Liver (tissue), 9 donors: ENCODE measurements around the gene HHAT. TPM values are rescaled to one million over a fixed set of nuclear protein-coding genes. Genes with fewer than 3 reads are reported as not detected.

Experiments used
- DNase-seq: peaks from one replicate; pipeline ENCODE4 v3.0.0-alpha.2; 2017; ENCODE audit warnings: low spot score
- H3K27ac ChIP-seq, 2 donors: one replicate each; pipeline ENCODE4 v1.7.0; 2013; ENCODE audit warnings: inconsistent platforms in 2 of 2, low read length in 2 of 2, control low read depth in 1 of 2, low read depth in 1 of 2, mild to moderate bottlenecking in 1 of 2
- H3K27me3 ChIP-seq, 4 donors: one replicate each; pipeline versions ENCODE4 v1.6.1 to v1.7.0; 2013; ENCODE audit warnings: low read length in 3 of 4, inconsistent platforms in 1 of 4, mild to moderate bottlenecking in 1 of 4, moderate library complexity in 1 of 4; ENCODE audit not compliant: control insufficient read depth in 4 of 4, insufficient read depth in 4 of 4
- H3K36me3 ChIP-seq, 4 donors: one replicate each; pipeline versions ENCODE4 v1.6.1 to v1.7.0; 2013; ENCODE audit warnings: low read length in 3 of 4, mild to moderate bottlenecking in 3 of 4, low read depth in 1 of 4, moderate library complexity in 1 of 4; ENCODE audit not compliant: control insufficient read depth in 4 of 4, insufficient read depth in 3 of 4
- H3K4me1 ChIP-seq, 4 donors: one replicate each; pipeline versions ENCODE4 v1.6.1 to v1.7.0; 2013; ENCODE audit warnings: low read length in 3 of 4, mild to moderate bottlenecking in 3 of 4, moderate library complexity in 1 of 4; ENCODE audit not compliant: control insufficient read depth in 4 of 4, insufficient read depth in 4 of 4
- H3K4me3 ChIP-seq, 3 donors: one replicate each; pipeline versions ENCODE4 v1.6.1 to v1.7.0; 2013; ENCODE audit warnings: low read length in 3 of 3, control low read depth in 1 of 3, low read depth in 1 of 3, mild to moderate bottlenecking in 1 of 3
- H3K9ac ChIP-seq, 2 donors: one replicate each; pipeline ENCODE4 v1.7.0; 2013; ENCODE audit warnings: low read length in 2 of 2, mild to moderate bottlenecking in 2 of 2, moderate library complexity in 2 of 2, control low read depth in 1 of 2, low read depth in 1 of 2
- H3K9me3 ChIP-seq, 4 donors: one replicate each; pipeline versions ENCODE4 v1.6.1 to v1.7.0; 2013; ENCODE audit warnings: low read length in 3 of 4; ENCODE audit not compliant: control insufficient read depth in 4 of 4
- EGR1 ChIP-seq, 2 donors: IDR thresholded peaks; 2 replicates each; pipeline ENCODE4 v1.6.1; 2016 to 2018; ENCODE audit warnings: antibody characterized with exemption in 2 of 2, low read depth in 2 of 2
- FOXA1 ChIP-seq: IDR thresholded peaks from 2 replicates; pipeline ENCODE4 v1.6.1; 2016; ENCODE audit warnings: antibody characterized with exemption
- FOXA2 ChIP-seq: IDR thresholded peaks from 2 replicates; pipeline ENCODE4 v1.6.1; 2016; ENCODE audit warnings: antibody characterized with exemption
- GABPA ChIP-seq, 2 donors: IDR thresholded peaks in 1 of 2; conservative IDR thresholded peaks in 1 of 2; 2 replicates each; pipeline ENCODE4 v1.6.1; 2016; ENCODE audit warnings: antibody characterized with exemption in 2 of 2, mild to moderate bottlenecking in 1 of 2, moderate library complexity in 1 of 2
- HNF4A ChIP-seq, 2 donors: conservative IDR thresholded peaks; 2 replicates each; pipeline ENCODE4 v1.6.1; 2016; ENCODE audit warnings: antibody characterized with exemption in 2 of 2, mild to moderate bottlenecking in 2 of 2
- HNF4G ChIP-seq: IDR thresholded peaks from 2 replicates; pipeline ENCODE4 v1.6.1; 2016; ENCODE audit warnings: antibody characterized with exemption
- JUND ChIP-seq, 2 donors: IDR thresholded peaks; 2 replicates each; pipeline ENCODE4 v1.6.1; 2016; ENCODE audit warnings: antibody characterized with exemption in 2 of 2
- NR2F2 ChIP-seq: IDR thresholded peaks from 2 replicates; pipeline ENCODE4 v1.6.1; 2016; ENCODE audit warnings: antibody characterized with exemption
- RAD21 ChIP-seq, 2 donors: IDR thresholded peaks; 2 replicates each; pipeline ENCODE4 v1.6.1; 2016; ENCODE audit warnings: antibody characterized with exemption in 2 of 2, mild to moderate bottlenecking in 2 of 2
- RXRA ChIP-seq, 2 donors: IDR thresholded peaks; 2 replicates each; pipeline ENCODE4 v1.6.1; 2017 to 2018; ENCODE audit warnings: antibody characterized with exemption in 2 of 2, mild to moderate bottlenecking in 1 of 2
- SP1 ChIP-seq: IDR thresholded peaks from 2 replicates; pipeline ENCODE4 v1.6.1; 2018; ENCODE audit warnings: antibody characterized with exemption, mild to moderate bottlenecking
- TAF1 ChIP-seq: conservative IDR thresholded peaks from 2 replicates; pipeline ENCODE4 v1.6.1; 2016; ENCODE audit warnings: antibody characterized with exemption, mild to moderate bottlenecking
- YY1 ChIP-seq: IDR thresholded peaks from 2 replicates; pipeline ENCODE4 v1.6.1; 2016; ENCODE audit warnings: antibody characterized with exemption, mild to moderate bottlenecking
- WGBS: extraction: QIAGEN DNeasy Blood & Tissue Kit; methylation state at CpG from one replicate; pipeline ENCODE4 v1.1.7; 2013; 5-methylcytosine and 5-hydroxymethylcytosine counted together
- polyA plus RNA-seq, 2 donors: library from polyadenylated mRNA; stranded (reverse) in 1 of 2; unstranded in 1 of 2; fragments of 200-250 nt in 1 of 2; fragments of >200 nt in 1 of 2; fragmentation: Nextera tagmentation in 1 of 2; extraction: Ambion mirVana in 1 of 2; gene quantifications; one replicate each; pipeline versions ENCODE4 v1.2.1 to v1.2.3, GENCODE V29; 2013 to 2015
- total RNA-seq, 2 donors: library from RNA; depleted of rRNA; stranded (reverse); fragments of >200 nt; gene quantifications; one replicate each; pipeline ENCODE4 v1.2.3, GENCODE V29; 2014
- TF ChIP-seq, protein P1 (sequence below): IDR thresholded peaks from 2 replicates; pipeline ENCODE4 v1.6.1; 2016; ENCODE audit warnings: antibody characterized with exemption, mild to moderate bottlenecking
- TF ChIP-seq, protein P2 (sequence below): IDR thresholded peaks from 2 replicates; pipeline ENCODE4 v1.6.1; 2016; ENCODE audit warnings: antibody characterized with exemption
- TF ChIP-seq, protein P3 (sequence below): fragments of 150-350 bp; IDR thresholded peaks from 2 replicates; pipeline ENCODE4 v1.5.1; 2017; ENCODE audit warnings: improper control_type of control experiment, low read depth, low read length; ENCODE audit not compliant: missing input control
- TF ChIP-seq, protein P4 (sequence below): IDR thresholded peaks from 2 replicates; pipeline ENCODE4 v1.6.1; 2016; ENCODE audit warnings: antibody characterized with exemption
- TF ChIP-seq, protein P5 (sequence below): IDR thresholded peaks from 2 replicates; pipeline ENCODE4 v1.6.1; 2016; ENCODE audit warnings: antibody characterized with exemption
- donor health status: healthy.
- donor health status: healthy.
- donor health status: healthy.
- donor health status: healthy.
- donor health status: healthy.

HHAT gene
- total and polyA plus RNA-seq, 4 donors = 1.3 to 2.2 (median 1.6) TPM

DNA sequence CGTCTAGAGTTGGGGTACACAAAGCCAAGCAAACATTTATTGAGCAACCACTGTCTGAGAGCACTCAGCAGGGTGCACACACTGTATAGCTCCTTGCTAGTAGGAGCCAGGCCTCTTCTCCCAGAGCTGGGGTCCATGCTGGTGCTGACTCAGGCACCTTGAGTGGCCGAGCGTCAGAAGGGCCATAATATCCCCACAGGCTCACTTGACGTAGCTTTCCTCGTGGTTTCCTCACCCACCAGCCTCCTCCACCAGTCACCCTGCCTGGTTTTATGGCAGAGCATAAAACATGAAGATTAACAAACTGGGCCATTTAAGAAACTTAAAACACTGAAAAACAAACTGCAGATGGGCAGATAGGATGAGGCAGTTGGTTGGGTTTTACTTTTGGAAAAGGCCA, 361.5 kb downstream of the HHAT start:
- WGBS = 90% methylated on average over 5 of the region's 5 CpGs
- DNase-seq = no peak
- no peak overlapping the region for H3K9ac ChIP-seq
- no peaks in the 10 kb centered on the region for H3K9me3 ChIP-seq
- H3K4me3 ChIP-seq = no peak overlapping the region
- H3K4me1 ChIP-seq = peaks cover 6 to 11% (median 9%) of the 10 kb centered on the region in 4 donors
- no peak overlapping the region for H3K27ac ChIP-seq
- H3K27me3 ChIP-seq = no peaks in the 10 kb centered on the region
- H3K36me3 ChIP-seq = no peaks in the 10 kb centered on the region
- TF ChIP-seq FOXA2 = no peak
- no peak for TF ChIP-seq HNF4A (conservative IDR thresholded peaks at IDR 0.05)
- TF ChIP-seq GABPA (IDR thresholded peaks at IDR 0.05 in 1 of 2, conservative IDR thresholded peaks at IDR 0.05 in 1 of 2) = no peak
- TF ChIP-seq RAD21 (IDR thresholded peaks at IDR 0.05) = no peak
- TF ChIP-seq HNF4G = no peak
- no peak for TF ChIP-seq NR2F2
- TF ChIP-seq, protein P1, sequence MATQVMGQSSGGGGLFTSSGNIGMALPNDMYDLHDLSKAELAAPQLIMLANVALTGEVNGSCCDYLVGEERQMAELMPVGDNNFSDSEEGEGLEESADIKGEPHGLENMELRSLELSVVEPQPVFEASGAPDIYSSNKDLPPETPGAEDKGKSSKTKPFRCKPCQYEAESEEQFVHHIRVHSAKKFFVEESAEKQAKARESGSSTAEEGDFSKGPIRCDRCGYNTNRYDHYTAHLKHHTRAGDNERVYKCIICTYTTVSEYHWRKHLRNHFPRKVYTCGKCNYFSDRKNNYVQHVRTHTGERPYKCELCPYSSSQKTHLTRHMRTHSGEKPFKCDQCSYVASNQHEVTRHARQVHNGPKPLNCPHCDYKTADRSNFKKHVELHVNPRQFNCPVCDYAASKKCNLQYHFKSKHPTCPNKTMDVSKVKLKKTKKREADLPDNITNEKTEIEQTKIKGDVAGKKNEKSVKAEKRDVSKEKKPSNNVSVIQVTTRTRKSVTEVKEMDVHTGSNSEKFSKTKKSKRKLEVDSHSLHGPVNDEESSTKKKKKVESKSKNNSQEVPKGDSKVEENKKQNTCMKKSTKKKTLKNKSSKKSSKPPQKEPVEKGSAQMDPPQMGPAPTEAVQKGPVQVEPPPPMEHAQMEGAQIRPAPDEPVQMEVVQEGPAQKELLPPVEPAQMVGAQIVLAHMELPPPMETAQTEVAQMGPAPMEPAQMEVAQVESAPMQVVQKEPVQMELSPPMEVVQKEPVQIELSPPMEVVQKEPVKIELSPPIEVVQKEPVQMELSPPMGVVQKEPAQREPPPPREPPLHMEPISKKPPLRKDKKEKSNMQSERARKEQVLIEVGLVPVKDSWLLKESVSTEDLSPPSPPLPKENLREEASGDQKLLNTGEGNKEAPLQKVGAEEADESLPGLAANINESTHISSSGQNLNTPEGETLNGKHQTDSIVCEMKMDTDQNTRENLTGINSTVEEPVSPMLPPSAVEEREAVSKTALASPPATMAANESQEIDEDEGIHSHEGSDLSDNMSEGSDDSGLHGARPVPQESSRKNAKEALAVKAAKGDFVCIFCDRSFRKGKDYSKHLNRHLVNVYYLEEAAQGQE = no peak
- no peak for TF ChIP-seq JUND (IDR thresholded peaks at IDR 0.05)
- TF ChIP-seq TAF1 = no peak
- TF ChIP-seq FOXA1 = no peak
- TF ChIP-seq, protein P2, sequence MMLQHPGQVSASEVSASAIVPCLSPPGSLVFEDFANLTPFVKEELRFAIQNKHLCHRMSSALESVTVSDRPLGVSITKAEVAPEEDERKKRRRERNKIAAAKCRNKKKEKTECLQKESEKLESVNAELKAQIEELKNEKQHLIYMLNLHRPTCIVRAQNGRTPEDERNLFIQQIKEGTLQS = no peak
- TF ChIP-seq, protein P3, sequence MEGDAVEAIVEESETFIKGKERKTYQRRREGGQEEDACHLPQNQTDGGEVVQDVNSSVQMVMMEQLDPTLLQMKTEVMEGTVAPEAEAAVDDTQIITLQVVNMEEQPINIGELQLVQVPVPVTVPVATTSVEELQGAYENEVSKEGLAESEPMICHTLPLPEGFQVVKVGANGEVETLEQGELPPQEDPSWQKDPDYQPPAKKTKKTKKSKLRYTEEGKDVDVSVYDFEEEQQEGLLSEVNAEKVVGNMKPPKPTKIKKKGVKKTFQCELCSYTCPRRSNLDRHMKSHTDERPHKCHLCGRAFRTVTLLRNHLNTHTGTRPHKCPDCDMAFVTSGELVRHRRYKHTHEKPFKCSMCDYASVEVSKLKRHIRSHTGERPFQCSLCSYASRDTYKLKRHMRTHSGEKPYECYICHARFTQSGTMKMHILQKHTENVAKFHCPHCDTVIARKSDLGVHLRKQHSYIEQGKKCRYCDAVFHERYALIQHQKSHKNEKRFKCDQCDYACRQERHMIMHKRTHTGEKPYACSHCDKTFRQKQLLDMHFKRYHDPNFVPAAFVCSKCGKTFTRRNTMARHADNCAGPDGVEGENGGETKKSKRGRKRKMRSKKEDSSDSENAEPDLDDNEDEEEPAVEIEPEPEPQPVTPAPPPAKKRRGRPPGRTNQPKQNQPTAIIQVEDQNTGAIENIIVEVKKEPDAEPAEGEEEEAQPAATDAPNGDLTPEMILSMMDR = no peak
- TF ChIP-seq RXRA (IDR thresholded peaks at IDR 0.05) = no peak
- TF ChIP-seq, protein P4, sequence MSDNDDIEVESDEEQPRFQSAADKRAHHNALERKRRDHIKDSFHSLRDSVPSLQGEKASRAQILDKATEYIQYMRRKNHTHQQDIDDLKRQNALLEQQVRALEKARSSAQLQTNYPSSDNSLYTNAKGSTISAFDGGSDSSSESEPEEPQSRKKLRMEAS = no peak
- TF ChIP-seq SP1 = no peak
- TF ChIP-seq EGR1 (IDR thresholded peaks at IDR 0.05; ENCODE audit: low read depth in 2 of 2) = no peak
- no peak for TF ChIP-seq YY1
- TF ChIP-seq, protein P5, sequence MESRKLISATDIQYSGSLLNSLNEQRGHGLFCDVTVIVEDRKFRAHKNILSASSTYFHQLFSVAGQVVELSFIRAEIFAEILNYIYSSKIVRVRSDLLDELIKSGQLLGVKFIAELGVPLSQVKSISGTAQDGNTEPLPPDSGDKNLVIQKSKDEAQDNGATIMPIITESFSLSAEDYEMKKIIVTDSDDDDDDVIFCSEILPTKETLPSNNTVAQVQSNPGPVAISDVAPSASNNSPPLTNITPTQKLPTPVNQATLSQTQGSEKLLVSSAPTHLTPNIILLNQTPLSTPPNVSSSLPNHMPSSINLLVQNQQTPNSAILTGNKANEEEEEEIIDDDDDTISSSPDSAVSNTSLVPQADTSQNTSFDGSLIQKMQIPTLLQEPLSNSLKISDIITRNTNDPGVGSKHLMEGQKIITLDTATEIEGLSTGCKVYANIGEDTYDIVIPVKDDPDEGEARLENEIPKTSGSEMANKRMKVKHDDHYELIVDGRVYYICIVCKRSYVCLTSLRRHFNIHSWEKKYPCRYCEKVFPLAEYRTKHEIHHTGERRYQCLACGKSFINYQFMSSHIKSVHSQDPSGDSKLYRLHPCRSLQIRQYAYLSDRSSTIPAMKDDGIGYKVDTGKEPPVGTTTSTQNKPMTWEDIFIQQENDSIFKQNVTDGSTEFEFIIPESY = no peak
